Stimulated activated CD4-positive, alpha-beta T cell treated with anti-CD3 and anti-CD28 coated beads, Interleukin-15, amount 100 ng/mL, for 1 hour (primary cell): ENCODE results near the gene OR2AJ1.

Experiments used
- DNase-seq, 2 donors: peaks; one replicate each; pipeline ENCODE4 v3.0.0-alpha.2; 2020; ENCODE audit warnings: low read depth in 1 of 2, low spot score in 1 of 2

Gene OR2AJ1

DNA sequence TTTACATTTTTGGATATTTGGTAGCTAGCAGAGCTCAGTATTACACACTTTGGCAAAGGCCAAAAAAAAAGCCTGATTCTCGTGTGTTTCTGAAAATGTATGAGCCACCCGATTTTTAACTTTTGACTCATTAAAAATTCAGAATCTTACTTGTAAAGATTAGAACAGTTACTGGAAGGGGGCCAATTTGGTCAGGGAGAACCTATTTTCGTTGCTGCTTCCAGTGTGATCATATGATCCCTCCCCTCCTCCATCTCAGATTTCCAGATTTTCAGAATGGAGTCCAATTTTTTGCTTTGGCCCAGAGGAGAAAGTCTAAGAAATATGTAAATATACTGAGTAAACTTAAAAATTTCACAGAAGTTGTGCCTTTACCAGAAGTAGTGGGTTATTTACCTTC lies 37.1 kb downstream of the OR2AJ1 start:
- DNase-seq: no peak

DNA sequence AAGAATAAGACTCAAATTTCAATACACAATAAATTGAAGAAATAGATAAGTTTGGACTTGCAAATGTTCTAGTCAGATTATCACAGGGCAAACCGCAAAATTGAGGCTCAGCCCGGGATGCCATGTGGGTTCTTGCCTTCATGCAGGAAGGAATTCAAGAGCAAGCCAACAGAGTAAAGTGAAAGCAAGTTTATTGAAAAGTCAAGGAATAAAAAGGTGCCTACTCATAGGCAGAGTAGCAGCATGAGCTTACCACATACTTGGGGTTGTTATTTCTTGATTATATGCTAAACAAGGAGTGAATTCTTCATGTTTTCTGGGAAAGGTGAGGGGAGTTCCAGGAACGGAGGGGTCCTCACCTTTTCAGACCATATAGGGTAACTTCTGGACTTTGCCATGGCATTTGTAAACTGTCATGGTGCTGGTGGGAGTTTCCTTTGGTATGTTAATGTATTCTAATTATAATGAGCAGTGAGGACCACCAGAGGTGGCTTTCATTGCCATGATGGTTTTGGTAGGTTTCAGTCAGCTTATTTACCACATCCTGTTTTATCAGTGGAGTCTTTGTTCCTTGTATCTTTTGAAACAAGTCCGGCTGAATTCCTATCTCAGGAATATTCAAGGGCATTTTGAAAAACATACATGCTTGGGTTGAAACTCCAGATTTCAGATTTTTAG lies 38.4 kb downstream of the OR2AJ1 start:
- DNase-seq: no peak

DNA sequence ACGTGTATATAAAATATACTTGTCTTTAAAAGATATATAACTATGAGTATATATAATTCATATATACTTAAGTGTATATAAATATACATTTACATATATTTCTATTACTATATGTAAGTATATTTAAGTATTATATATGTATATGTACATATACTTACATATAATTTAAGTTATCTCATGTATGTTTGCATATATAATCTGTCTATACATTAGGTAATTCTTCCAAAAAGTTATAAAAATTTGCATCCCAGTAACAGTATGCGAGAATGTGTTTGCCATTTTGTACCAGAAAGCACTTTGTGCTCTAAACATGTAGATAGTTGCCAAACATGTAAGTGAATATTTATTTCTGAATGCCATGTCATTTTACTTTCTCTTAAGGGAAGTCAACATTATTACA lies 40.2 kb downstream of the OR2AJ1 start, which contains the start of gene OR2AK2:
TSS of gene OR2AK2 (plus strand) at position 301 of the 400 bp plus-strand sequence. CDS start 144 bp downstream, outside the sequence.
- DNase-seq: no peak

DNA sequence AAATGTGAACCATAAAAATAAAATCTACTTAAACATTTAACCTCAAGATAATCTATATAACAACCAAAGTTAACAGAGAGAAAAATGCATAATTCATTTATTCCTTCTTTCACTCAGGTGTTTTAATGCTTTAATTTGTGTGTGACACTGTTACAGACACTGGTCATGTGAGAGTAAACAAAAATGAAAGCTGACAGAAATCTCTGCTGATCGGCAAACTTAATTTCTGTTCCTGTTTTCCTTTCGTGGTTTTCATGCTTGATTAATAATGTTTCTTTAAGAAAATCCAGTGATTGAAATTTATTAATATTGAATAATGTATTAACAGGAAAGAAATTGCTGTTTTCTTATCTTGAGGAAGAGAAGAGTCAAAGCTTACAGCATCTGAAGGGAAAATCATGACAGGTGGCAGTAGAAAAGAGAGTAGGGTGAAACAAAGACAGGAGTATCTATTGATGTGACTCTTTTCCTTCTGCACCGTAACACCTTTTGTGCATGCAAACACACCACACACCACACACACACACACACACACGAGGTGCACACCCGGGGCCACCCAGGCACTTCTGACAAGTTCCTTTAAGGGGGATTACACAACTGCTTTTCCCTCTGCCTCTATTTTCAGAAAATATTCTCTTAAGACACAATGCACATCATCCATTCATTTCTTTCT lies 42.0 kb downstream of the OR2AJ1 start:
- DNase-seq: no peak
